HepG2 (cell line): ENCODE data around the gene ABCC1. TPM values are rescaled to one million over a fixed set of nuclear protein-coding genes. Genes with fewer than 3 reads are reported as not detected.

ENCODE experiments used
- ARID2 ChIP-seq: sonication (generic); formaldehyde crosslinking; IDR thresholded peaks from 2 replicates; pipeline ENCODE4 v1.8.1; 2022; ENCODE audit warnings: mild to moderate bottlenecking, missing genetic modification reagents, borderline replicate concordance
- ARNT2 ChIP-seq: sonication (generic); formaldehyde crosslinking; IDR thresholded peaks from 2 replicates; pipeline ENCODE4 v1.8.0; 2022; ENCODE audit warnings: mild to moderate bottlenecking, low read depth, missing genetic modification reagents, moderate library complexity
- FOXA1 ChIP-seq, 2 experiments: fragments of 450-650 bp in 1 of 2; sonication (generic) in 1 of 2; formaldehyde crosslinking in 1 of 2; IDR thresholded peaks; 2 replicates each; pipeline versions ENCODE4 v1.4.0 to v1.6.1; 2016 to 2020; ENCODE audit warnings: missing genetic modification reagents in 1 of 2
- KLF15 ChIP-seq: sonication (generic); formaldehyde crosslinking; IDR thresholded peaks from 2 replicates; pipeline ENCODE4 v1.8.1; 2023; ENCODE audit warnings: borderline replicate concordance, mild to moderate bottlenecking, inconsistent platforms, missing genetic modification reagents, mixed read lengths
- NONO ChIP-seq, 2 experiments: fragments of 450-650 bp in 1 of 2; sonication (generic) in 1 of 2; formaldehyde crosslinking in 1 of 2; IDR thresholded peaks in 1 of 2; conservative IDR thresholded peaks in 1 of 2; 2 replicates each; pipeline versions ENCODE4 v1.6.1 to v1.8.0; 2017 to 2022; ENCODE audit warnings: mild to moderate bottlenecking in 1 of 2, missing genetic modification reagents in 1 of 2, moderate library complexity in 1 of 2
- PHF21A ChIP-seq: sonication (generic); formaldehyde crosslinking; IDR thresholded peaks from 2 replicates; pipeline ENCODE4 v1.5.0; 2020; ENCODE audit warnings: mild to moderate bottlenecking, missing genetic modification reagents
- PRDM10 ChIP-seq: sonication (generic); formaldehyde crosslinking; IDR thresholded peaks from 2 replicates; pipeline ENCODE4 v1.4.0; 2020; ENCODE audit warnings: low read depth, missing genetic modification reagents
- REPIN1 ChIP-seq: sonication (generic); formaldehyde crosslinking; IDR thresholded peaks from 2 replicates; pipeline ENCODE4 v1.8.0; 2022; ENCODE audit warnings: missing genetic modification reagents, low read depth, mild to moderate bottlenecking, borderline replicate concordance
- TMF1 ChIP-seq: sonication (generic); formaldehyde crosslinking; IDR thresholded peaks from 2 replicates; pipeline ENCODE4 v1.8.1; 2022; ENCODE audit warnings: low read depth, missing genetic modification reagents
- U2AF2 ChIP-seq: fragments of 200-400 bp; formaldehyde crosslinking; IDR thresholded peaks from 2 replicates; pipeline ENCODE4 v1.6.1; 2017; ENCODE audit warnings: low read depth, mild to moderate bottlenecking, low read length
- ZNF101 ChIP-seq: sonication (generic); formaldehyde crosslinking; IDR thresholded peaks from 2 replicates; pipeline ENCODE4 v1.4.0; 2020; ENCODE audit warnings: mild to moderate bottlenecking, low read depth, missing genetic modification reagents, borderline replicate concordance
- ZNF280D ChIP-seq: sonication (generic); formaldehyde crosslinking; IDR thresholded peaks from 2 replicates; pipeline ENCODE4 v1.5.1; 2020; ENCODE audit warnings: mild to moderate bottlenecking, missing genetic modification reagents
- ZNF33B ChIP-seq: sonication (generic); formaldehyde crosslinking; IDR thresholded peaks from 2 replicates; pipeline ENCODE4 v1.5.1; 2020; ENCODE audit warnings: mild to moderate bottlenecking, missing genetic modification reagents
- ZNF430 ChIP-seq: sonication (generic); formaldehyde crosslinking; IDR thresholded peaks from 2 replicates; pipeline ENCODE4 v1.9.0; 2021; ENCODE audit warnings: mild to moderate bottlenecking, missing genetic modification reagents
- ZNF816 ChIP-seq: sonication (generic); formaldehyde crosslinking; IDR thresholded peaks from 2 replicates; pipeline ENCODE4 v1.8.0; 2022; ENCODE audit warnings: missing genetic modification reagents, mild to moderate bottlenecking, borderline replicate concordance
- polyA plus RNA-seq, 8 experiments: library from polyadenylated mRNA; depleted of rRNA in 3 of 8; stranded (reverse) in 7 of 8; unstranded in 1 of 8; fragments of >200 nt; fragmentation: Illumina TruSeq in 4 of 8; extraction: Trizol in 4 of 8; gene quantifications; 2 replicates each; pipeline versions ENCODE4 v1.2.1 to v1.2.3, GENCODE V29; 2011 to 2016; ENCODE audit warnings: low read depth in 4 of 8, missing spikeins in 1 of 8, mixed read lengths in 1 of 8; ENCODE audit not compliant: insufficient read depth in 1 of 8
- total RNA-seq, 5 experiments: library from RNA; depleted of rRNA; stranded (reverse); fragments of >200 nt; fragmentation: Illumina TruSeq; extraction: Trizol; gene quantifications; 2 replicates each; pipeline ENCODE4 v1.2.3, GENCODE V29; 2016; ENCODE audit warnings: low read depth in 1 of 5
- TF ChIP-seq, protein P1 (sequence below): sonication (generic); formaldehyde crosslinking; IDR thresholded peaks from 2 replicates; pipeline ENCODE4 v1.4.0; 2020; ENCODE audit warnings: missing genetic modification reagents

The ABCC1 gene
- total and polyA plus RNA-seq, 2 of the 13 experiments (the other 11 are each of a cell fraction or from before 2014, with no cell fraction given) = 13.0 to 30.6 TPM

DNA sequence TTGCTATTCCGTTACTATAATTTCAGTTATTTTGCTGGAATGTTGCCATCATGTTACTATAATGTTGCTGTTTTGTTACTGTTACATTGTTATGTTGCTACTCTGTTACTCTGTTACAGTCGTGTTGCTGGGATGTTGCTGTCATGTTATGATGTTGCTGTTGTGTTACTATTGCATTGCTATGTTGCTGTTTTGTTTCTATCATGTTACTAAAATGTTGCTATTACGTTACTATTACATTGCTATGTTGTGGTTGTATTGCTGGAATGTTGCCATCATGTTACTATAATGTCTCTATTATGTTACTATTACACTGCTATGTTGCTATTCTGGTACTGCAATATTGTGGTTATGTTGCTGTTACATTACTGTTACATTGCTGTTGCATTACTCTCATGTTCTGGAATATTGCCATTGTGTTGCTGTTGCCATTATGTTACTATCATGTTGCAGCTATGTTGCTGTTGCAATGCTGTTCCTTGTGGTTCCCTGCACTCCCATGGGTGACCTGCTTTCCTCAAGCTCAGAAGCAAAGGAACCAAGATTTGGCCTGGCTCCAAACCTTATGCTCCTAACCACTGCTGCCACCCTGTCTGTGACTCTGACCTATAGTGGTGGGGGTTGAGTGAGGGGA, 209.4 kb downstream of the ABCC1 start (continued):
- TF ChIP-seq PRDM10 (CRISPR knock-in tag) = no peak
- no peak for TF ChIP-seq U2AF2
- no peak for TF ChIP-seq KLF15 (CRISPR knock-in tag)
- no peak for TF ChIP-seq TMF1 (CRISPR knock-in tag)
- TF ChIP-seq ZNF430 (CRISPR knock-in tag) = no peak
- TF ChIP-seq ARID2 (CRISPR knock-in tag) = no peak
- TF ChIP-seq PHF21A (CRISPR knock-in tag) = no peak
- no peak for TF ChIP-seq ZNF816 (CRISPR knock-in tag)
- TF ChIP-seq REPIN1 (CRISPR knock-in tag) = 0 out of 2 replicates have a peak, but pooled peaks have one; percentile 43
- TF ChIP-seq, protein P1, sequence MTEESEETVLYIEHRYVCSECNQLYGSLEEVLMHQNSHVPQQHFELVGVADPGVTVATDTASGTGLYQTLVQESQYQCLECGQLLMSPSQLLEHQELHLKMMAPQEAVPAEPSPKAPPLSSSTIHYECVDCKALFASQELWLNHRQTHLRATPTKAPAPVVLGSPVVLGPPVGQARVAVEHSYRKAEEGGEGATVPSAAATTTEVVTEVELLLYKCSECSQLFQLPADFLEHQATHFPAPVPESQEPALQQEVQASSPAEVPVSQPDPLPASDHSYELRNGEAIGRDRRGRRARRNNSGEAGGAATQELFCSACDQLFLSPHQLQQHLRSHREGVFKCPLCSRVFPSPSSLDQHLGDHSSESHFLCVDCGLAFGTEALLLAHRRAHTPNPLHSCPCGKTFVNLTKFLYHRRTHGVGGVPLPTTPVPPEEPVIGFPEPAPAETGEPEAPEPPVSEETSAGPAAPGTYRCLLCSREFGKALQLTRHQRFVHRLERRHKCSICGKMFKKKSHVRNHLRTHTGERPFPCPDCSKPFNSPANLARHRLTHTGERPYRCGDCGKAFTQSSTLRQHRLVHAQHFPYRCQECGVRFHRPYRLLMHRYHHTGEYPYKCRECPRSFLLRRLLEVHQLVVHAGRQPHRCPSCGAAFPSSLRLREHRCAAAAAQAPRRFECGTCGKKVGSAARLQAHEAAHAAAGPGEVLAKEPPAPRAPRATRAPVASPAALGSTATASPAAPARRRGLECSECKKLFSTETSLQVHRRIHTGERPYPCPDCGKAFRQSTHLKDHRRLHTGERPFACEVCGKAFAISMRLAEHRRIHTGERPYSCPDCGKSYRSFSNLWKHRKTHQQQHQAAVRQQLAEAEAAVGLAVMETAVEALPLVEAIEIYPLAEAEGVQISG (CRISPR knock-in tag) = no peak
- TF ChIP-seq FOXA1 (IDR thresholded peaks at IDR 0.05) = no peak
- no peak for TF ChIP-seq FOXA1 (CRISPR knock-in tag; IDR thresholded peaks at IDR 0.05)
- TF ChIP-seq NONO (IDR thresholded peaks at IDR 0.05) = no peak
- 0 out of 2 replicates have a peak, but pooled peaks have one; percentile 24 for TF ChIP-seq NONO (CRISPR knock-in tag; conservative IDR thresholded peaks at IDR 0.05)
- no peak for TF ChIP-seq ARNT2 (CRISPR knock-in tag)
- TF ChIP-seq ZNF280D (CRISPR knock-in tag) = peak; percentile 79
- TF ChIP-seq ZNF101 (CRISPR knock-in tag) = no peak
- TF ChIP-seq ZNF33B = no peak
